NCI-H2196 treated with DMSO at 0.1 percent for 48 hours (cell line): ENCODE results near the gene UNC93B1.

ENCODE experiments used
- DNase-seq: peaks from one replicate; lab custom pipeline; 2025; ENCODE audit not compliant: unreplicated experiment; lab: John Stamatoyannopoulos, UW

Gene UNC93B1

DNA sequence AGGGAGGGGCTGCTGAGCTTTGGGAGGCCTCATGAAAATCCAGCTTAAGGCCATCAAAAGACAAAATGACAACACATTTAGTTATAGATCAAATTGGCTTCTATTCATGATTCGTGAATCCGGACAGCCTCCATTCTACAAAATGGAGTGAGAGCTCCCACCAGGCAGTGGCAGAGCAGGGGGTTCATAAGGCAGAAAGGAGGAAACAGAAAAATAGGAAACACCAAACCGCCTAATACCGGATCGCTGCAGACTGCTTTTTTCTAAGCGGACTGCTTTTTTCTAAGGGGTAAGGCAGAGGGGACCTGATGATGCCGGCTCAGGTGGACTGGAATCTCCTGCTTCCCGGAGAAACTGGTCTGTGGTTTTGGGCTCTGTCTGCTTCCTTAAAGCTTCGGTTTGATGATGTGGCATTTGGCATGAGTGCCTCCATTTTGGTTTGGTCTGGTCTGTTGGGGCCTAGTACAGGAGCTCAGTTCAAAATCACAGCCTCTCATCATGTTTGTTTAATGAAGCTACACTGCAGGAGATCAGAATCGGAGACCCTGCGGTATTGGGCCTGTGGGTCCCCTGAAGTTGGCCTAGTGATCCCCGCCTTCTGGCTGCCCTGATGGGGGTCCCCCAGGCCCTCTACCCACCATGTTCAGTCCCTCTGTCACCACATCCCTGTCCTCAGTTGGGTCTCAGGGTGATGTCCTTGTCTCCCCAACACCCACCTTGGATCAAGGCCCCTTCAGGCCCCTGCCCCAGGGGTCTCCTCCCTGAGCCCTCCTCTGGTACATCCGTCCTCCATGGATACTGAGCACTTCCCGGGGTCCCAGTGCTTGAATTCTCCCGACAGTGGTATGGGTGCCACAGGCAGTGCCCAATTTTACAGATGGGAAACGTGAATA lies 7.4 kb upstream of the UNC93B1 start:
- DNase-seq, result no peak

DNA sequence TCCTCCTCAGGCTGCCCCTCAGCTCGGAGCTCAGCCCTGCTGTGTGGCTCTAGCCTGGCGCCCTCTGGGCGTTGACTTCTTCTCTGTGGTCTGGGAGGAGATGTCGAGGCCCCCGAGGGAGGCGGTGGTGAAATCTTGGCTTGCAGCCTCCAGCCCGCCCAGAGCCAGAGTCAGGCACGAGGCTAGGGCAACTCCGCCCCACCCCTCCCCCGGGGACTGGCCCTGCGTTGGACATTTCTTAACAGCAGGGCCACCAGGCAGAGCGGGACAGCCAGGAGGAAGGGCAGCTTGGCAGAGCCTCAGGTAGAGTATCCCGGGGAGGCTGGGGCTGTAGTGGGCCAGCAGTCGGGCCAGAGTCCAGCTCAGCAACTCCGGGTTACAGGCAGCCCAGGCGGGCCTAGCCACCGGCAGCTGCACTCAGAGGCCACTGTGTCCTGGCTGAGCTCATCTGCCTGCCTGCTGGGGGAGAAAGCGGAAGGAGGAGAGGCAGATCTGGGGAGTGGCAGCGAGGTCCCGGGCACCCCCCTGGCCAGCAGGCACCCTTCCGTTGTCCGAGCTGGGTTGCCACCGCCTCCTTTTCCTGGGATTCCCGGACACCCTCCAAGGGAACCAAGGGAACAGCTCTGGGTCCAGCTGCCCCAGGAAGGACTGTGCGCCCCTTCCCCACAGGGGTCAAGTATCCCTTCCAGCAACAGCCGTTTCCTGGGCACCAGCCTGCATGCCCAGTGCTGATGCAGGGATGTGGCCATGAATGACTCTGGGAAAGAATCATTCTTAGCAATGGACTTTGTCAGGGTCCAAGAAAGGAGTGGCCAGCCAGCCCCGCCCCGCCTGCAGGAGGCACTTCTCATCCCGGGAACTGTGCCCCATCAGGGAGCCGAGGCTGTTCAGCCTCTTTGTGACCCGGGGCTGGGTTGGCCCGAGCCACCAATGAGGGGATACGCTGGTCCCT lies 6.5 kb upstream of the UNC93B1 start, which contains the start of gene ALDH3B1:
ALDH3B1 (plus strand) TSS at position 238 of the 952 bp plus-strand sequence. CDS start 4,971 bp downstream, outside the sequence.
- DNase-seq, result no peak

DNA sequence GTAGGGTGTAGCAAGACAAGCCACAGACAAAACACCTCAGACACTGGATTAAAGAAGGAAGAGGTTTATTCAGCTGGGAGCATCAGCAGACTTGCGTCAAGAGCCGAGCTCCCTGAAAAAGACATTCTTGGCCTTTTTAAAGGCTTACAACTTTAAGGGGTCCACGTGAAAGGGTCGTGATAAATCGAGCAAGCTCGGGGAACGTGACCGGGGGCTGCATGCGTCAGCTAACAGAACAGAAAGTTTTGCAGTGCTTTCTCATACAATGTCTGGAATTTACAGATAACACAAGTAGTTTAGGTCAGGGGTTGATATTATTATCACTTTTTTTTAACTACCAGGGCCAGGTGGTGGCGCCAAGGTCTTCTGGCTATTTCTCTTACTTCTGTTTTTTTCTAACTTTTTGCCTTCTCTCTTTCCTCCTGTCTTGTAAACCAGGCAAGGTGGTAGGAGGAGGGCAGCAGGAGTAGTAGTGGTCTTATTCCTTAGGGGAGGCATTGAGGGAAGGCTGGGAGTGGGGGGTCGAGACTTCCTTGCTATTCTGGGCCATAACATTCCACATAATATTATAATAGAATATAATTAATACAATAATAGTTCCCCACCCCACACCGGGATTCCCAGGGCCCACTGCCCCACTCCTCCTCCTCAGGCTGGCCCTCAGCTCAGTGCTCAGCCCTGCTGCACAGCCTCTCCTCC lies 5.6 kb upstream of the UNC93B1 start:
- no peak for DNase-seq

DNA sequence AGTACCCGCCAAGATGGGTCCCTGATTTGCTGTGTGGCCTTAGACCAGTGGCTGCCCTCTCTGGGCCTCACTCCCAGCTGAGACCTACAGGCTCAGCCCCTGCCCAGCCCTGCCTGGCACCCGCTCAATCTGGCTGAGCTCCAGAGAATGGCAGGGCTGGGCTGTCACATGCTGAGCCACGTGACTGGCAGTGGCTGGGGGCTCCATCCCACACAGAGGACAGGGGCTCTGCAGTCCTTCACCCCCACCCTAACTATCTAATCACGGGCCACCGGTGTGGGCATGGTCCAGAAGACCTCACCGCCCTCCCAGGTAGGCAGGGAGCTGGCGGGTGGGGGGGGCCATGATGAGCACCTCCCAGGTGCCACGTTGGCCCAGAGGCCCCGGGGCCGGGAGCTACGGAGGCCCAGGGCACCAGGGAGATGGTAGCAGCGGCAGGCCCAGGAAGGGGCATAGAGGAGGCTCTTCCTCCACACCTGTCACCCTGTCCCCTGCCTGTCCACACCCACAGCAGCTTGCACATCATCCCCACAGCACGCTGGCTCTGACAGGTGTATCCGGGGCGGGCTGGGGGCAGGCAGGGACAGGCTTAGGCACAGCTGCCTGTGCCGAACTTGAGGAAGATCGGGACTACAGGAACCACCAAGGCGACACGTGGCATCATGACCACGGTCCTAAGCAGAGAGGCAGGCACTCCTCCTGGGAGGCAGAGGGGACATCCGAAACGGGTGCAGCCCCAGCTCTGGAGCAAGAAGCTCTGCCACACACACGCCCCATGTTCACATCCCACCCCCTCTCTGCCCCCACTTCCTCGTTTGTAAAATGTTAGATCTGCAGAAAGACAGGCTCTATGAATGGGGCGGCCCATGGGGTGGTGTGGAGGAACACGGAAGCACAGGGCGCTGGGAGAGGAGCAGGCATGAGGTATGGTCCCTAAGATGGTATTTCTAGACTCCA lies 4.8 kb upstream of the UNC93B1 start:
- no peak for DNase-seq

DNA sequence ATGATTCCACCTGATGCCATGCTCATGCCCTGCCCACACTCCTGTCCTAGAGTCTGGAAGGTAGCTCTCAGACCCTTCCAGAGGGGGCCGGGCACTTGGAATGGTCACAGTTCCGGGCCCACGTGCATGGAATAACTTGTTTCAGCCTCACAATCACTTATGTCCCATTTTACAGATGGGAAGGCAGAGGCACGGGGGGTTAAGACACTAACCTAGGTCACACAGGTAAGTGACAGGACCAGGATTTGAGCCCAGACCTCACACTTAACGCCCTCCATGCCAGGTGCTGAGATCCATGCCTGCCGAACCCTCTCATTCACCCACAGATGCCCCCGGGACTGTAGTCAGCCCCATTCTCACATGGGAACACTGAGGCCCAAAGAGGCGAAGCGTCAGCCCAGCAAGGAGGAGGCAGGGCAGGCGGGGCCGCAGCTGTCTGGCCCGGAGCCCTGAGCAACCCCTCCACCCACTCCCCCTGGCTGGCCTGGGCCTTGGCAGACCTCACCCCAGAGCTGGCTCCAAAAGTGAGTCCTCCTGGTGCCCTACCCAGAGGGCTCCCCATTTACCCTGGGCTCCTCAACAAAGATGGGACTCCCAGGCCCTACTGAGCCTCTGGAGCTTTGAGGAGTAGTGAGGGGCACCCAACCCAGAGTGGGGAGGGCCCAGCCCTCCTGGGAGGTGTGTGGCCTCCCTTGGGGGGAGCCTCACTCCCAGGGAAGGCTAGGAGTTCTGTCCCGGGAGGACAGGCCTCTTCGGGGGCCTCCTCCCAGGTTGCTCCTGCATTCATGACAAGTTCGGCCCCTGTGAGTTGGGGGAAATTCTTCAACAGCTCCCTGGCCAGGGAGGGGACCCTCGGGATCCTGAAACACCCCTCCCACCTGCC lies 3.8 kb upstream of the UNC93B1 start:
- DNase-seq, result no peak

DNA sequence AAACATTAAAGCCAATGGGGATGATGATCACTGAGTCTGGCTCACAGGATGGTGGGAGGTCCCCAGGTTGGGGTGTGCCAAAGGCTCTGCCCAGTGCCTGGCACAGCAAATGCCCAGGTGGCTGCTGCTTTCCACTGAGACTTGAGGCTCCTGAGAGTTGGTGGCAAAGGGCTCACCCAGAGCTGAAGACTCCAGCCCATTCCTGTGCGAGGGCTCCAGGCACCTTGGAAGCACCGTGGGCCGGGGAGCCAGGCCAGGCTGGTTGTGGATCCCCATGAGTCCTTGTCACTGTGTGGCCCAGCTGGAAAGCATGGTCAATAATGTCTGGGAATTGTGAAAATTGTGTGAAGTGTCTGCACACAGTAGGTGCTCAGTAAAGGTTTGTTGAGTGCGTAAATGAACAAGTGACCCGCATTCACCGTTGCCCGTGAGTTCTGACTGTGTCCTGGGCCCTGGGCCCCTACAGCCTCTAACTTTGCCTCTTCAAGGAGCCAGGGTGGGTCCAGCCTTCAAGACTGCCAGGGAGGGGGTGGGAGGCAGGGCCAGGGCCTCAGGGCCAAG lies 2.8 kb upstream of the UNC93B1 start:
- DNase-seq, result no peak

DNA sequence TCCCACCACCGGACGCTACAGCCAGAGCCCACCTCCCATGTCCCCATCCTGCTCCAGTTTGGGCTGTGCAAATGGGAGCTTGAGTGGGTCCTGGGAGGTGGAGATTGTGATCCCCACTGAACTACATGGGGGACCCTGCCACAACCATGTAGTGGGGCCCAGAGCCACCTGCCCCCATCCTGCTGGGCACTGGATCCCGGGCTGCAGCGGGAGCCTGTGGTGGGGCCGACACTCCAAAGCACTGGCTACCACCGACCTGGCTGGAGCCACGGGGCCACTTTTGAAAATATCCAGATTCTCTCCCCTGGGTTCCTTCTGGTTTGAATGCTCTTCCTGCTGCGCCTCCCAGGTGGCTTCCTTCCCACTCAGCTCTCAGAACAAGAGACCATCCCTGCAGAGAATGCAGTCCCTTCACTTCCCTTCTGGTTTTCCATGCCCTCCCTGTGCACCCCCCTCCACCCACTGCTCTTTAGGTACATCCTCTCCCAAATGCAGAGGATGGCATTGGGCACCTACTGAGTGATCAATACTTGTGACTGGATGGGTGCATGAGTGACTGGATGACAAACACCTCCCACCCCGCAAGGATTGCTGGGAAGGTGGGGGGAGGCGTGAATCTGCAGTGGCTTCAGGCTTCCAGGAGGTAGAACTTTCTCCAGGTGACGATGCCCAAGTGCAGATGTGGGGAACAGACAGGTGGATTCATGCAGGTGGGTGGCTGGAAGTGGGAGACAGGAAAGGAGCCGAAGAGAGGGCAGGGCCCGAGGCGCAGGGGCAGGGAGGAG lies 846 bp upstream of the UNC93B1 start:
- DNase-seq, result no peak

DNA sequence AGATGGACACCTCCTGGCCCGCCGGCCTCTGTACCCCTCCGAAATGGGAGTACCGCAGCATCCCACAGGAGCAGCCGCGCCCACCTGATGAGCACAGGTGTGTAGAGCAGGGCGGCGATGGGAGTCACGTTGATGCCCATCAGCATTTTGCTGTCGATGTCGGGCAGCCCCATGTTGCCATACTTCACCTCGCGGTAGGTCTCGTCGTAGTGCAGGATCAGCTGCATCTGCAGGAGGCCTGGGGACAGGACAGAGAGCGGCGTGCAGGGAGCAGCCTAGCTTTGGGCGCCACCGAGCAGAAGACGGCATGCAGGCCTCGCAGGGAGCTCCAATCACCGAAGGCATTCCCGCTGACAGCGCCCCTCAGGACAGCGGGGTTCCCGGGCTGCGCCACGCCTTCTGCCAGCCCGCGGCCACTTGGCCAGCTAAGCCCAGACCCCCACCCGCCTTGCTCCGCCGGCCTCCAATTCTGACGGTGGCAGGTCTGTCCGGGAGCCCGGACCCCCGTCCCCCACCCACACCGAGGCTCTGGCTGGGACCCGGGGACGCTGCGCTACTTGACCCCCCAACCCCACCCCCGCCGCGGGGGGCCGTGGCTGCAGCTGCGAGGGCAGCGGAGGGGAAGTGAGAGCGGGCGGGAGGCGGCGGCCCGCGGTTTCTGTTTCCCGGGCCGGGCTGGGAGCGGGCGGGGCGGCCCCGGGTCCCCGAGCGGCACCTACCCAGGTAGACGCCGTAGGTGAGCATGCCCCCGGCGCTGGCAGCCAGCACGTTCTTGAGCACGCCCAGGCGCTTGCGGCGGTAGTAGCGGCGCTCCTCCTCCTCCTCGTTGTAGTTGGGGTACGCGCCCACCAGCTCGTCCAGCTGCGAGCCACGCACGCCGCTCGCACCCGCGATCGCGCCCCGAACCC lies 705 bp downstream of the UNC93B1 start:
- no peak for DNase-seq

DNA sequence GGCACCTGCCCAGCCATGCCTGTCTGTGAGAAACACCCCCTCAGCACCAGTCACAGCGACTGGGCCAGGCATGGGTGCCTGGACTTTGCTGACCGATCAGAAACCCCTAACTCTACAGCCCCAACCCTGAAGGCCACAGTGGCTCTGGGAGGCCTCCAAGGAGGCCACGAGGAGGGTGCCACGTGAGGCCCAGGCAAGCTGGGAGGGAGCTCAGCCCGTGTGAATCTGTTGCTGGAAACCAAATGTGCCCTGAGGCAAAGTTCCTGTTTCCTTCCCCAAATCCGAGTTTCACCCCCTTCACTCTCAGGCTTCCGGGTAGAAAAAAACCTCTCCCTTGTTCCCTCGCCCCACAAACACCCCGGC lies 1.3 kb downstream of the UNC93B1 start:
- DNase-seq, result no peak

DNA sequence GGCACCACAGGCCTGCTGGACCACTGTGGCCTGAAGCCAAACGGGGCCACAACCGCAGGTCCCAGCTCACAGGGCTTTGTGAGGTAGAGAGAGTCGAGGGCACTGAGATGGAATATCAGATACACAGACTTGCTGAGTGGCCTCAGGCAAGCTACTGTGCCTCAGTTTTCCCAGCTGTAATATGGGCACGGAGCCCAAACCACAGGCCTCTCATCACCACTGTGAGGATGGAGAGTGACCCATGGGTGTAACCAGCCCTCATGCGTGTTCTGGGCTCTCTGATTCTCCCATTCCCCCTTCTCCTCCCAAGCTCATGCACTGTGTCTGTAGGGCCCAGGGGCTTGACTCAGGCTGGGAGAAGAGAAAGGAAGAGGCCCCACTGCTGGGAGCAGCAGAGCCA lies 4.2 kb downstream of the UNC93B1 start:
- no peak for DNase-seq

DNA sequence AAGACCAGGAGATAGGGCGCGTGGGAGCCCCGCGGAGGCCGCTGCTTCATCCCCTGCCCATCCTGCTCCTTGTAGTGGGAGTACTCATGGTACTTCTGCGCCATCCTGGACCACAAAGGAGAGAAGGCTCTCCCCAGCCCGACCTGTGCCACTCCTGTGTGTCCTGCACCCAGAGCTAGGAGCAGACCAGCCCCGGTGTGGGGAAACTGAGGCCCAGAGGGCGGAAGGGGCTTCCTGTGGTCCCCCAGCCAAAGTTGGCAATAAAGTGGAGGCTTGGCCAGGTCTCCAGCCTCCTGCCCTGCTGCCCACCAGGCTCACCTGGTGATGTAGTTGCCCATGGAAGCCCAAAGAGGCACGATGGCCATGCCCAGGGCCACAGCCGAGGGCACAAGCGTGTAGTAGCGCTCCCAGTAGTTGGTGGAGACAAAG lies 4.7 kb downstream of the UNC93B1 start:
- DNase-seq, result no peak

DNA sequence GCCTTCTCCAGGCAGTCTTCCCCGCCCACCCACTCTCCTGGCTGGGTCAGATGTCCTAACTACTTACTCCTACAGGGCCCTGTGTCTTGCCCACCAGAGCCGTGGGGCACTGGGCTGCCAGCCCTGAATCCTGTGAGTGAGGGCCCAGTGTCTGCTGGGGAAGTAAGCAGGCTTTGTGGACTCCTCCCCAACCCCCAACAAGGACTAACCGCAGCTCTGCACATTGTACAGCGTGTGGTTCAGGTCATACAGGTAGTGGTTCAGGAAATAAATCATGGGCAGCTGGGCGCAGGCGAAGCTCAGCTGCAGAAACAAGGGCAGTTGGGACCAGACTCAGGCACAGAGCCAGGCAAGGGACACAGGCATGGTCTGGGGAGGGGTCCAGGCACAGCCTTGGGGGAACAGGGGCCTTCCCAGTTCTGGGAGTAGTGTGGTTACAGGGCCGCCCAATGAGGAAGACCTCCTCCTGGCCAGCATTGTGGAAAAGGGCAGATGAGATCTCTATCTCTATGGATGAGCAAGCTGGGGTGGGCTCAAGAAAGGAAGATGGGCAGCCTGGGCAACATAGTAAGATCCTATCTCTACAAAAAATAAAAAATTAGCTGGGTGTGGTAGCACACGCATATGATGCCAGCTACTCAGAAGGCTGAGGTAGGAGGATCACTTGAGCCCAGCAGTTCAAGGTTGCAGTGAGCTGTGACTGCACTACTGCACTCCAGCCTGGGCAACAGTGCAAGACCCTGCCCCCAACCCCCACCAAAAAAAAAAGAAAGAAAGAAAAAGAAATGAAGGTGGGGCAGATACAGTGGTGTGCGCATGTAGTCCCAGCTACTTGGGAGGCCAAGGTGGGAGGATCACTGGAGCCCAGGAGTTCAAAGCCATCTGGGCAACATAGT lies 5.5 kb downstream of the UNC93B1 start:
- DNase-seq, result no peak

DNA sequence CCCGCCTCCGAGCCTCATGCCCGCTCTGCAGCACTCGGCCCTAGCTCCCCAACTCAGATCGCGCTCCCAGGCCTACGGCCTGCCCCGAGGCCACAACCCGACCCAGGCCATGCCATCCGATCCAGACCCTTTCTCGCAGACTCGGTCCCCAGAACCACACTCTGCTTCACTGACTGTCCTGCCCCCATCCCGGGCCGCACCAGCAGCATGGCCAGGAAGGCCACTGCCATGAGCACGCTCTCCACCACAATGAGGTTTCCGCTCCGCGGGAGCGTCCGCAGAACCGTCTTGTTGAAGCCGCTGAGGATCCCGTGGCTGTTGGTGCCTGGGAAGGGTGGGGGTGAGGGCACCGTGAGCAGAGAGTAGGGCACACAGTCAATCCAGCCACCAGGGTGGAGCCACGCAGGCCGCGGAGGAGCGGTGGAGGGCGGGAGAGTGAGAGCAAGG lies 6.4 kb downstream of the UNC93B1 start:
- no peak for DNase-seq

DNA sequence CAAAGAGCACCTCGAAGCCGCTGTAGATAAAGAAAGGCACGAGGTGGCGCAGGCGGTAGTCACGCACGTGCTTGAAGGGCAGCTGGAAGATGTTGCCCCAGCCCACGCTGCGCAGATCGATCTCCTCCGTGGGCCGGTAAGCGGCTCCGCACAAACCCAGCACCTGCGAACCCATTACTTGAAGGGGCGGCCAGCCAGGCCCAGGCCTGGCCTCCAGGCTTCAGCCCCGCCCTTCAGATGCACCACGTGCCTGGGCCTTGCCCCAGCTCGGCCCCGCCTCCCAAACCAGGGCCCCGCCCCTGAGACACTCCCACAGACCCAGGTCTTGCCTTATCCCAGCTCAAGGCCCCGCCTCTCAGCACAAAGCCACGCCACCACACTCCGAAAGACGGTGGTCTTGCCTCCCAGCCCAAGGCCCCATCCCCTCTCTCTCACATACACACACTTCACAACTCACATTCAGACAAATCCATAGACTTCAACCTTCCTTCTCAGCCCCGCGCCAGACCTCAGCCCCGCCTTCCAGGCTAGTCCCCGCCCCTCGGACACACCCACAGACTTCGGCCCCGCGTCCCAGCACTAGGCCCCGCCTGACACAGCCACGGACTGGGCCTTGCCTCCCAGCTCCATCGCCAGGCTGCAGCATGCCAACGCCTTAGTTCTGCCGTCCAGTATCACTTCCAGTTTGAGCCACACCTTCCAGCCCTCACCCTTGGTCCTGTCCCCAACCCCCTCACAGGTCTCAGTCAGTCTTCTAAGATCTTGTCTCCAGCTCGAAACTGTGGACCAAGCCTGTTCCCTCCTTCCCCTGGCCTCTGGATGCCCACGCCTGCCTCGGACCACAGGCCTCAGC lies 7.0 kb downstream of the UNC93B1 start:
- DNase-seq, result no peak

DNA sequence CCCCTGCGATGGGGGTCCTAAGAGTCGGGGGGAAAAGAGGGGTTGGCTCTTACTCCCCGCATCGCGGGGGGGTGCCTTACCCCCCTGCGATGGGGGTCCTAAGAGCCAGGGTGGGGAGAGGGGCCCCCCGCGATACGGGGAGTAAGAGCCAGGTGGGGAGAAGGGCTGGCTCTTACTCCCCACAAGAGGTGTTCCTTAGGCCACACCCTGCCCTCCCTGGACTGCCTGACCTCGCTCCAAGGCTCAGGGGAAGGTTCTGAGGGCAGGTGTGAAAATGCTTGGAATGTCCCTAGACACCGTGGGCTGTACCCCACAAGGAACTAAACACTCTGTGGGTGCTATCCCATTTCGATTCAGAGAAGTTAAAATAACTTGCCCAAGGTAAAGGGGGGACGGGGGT lies 7.8 kb downstream of the UNC93B1 start:
- no peak for DNase-seq
